GM18951 (cell line): ENCODE data around the gene PPP1CC.
A peak's percentile ranks its signal among the peaks of the same experiment; 100 is the strongest.

ENCODE experiments used
- POLR2A ChIP-seq: IDR thresholded peaks from 4 replicates; pipeline ENCODE4 v1.6.1; 2011; ENCODE audit warnings: mild to moderate bottlenecking; ENCODE audit not compliant: insufficient read length, insufficient read depth; ENCODE audit errors: extremely low read depth
- in situ Hi-C: fragments of 300-500 bp; cut with MboI; formaldehyde crosslinking; loops from one replicate; pipeline ENCODE4 v1.12.0; 2022; ENCODE audit warnings: low sequenced_read_pairs, mixed read lengths, inconsistent platforms; ENCODE audit not compliant: unreplicated experiment

PPP1CC gene

DNA sequence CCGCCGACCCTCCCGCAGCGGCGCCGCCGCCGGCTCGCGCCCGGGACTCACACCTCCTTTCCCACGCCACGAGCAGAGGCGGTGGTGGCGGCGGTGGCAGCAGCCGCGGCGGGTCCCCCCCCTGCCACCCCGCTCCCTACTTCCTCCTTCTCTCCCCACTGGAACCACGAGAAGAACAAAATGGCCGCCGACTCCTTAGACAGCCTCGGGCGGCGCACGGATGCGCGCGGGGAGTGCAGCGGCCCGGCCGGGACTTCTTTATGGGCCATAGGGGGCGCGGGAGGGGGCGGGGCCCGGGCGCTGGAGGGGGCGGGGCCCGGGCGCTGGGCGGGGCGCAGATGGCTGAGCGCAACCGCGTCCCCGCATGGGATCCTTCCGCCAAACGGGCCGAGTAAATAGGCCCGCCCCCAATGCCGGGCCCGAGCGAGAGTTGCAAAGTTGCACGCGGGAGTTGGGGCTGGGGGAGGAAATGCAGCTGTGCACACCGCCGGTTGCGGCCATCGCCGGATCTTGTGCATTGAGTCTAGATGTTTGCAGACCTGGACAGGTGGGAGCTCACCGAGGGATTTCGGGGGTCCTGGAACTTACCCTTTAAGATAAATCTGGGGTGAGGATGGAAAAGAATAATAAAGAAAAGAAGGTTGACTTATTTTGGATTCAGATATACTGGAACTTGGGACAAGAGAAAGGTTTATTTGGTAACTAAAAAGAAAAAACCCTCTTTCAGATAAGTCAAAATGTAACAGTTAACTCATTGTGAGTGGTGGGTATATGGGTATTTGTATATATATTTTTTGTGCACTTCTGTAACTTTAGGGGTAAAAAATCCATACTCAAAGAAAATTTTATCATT is at the start of gene PPP1CC:
TSS of gene PPP1CC (minus strand) at position 174 of the 853 bp plus-strand sequence. CDS start 184 bp downstream, outside the sequence.
- in situ Hi-C loops, result no loop called here
- peak; percentile 87 for TF ChIP-seq POLR2A

DNA sequence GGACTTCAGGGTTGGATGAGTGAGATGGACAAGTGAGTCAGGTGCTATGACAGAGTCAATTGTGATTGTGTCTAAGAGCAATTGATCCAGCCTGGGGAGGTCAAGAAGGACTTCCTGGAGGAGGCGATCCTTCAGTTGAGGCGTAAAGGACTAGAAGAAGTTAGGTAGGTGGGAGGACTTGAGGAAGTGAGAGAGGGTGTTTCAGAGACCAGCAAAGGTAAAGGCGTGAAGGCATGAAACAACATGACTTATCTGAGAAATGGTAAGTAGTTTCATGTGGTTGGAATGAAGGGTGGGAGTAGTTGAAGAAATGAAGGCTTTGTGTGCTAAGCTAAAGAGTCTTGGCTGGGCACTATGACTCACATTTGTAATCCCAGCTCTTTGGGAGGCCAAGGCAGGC is 48.9 kb upstream of the PPP1CC start:
- TF ChIP-seq POLR2A, result no peak
- in situ Hi-C loops, result no loop called here

DNA sequence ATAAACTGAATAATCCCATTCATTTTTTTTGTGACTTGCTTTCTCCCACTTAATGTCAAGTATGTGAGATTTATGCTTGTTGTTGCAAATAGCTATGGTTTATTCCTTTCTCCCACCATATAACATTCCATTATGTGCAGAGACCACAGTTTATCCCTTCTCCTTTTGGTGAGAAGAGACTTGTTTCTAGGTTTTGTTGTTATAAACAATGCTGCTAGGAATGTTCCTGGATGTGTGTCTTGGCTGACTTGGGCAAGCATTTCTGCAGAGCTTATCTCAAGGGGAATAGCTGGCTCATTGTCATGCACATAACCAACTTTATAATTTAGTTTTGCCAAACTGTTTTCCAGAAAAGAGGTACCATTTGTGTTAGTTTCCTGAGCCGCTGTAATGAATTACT is 47.6 kb upstream of the PPP1CC start:
- no peak for TF ChIP-seq POLR2A
- in situ Hi-C loops, result no loop called here

DNA sequence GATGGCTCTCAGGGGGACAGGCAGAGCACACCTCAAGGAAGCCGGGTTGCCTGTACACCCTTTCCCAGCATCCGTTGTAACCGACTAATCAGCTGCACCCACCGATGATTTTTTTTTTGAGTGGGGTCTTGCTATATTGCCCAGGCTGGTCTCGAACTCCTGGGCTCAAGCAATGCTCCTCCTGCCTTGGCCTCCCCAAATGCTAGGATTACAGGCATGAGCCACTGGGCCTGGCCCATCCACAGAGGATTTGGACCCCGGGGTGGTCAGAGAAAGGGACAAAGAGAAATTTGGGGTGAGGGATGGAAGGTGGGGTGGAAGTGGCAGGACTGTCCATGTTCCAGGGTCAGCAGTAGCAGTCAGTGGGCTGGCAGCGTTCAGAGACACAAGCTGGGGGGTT is 43.3 kb upstream of the PPP1CC start:
- in situ Hi-C loops, result no loop called here
- TF ChIP-seq POLR2A, result no peak

DNA sequence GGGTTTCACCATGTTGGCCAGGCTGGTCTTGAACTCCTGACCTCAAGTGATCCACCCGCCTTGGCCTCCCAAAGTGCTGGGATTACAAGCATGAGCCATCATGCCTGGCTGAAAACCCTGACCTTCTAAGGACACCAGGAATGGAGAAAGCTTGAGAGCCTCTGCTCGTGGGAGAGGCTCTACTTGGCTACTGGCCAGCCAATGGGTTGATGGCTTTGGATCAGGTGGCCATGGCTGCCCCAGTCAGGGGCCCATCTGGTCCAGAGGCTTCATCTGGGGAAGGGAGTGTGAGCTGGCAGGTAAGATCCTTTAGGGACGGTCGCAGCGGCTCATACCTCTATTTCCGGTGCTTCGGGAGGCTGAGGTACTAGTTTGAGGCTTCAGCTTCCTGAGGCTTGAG is 42.5 kb upstream of the PPP1CC start:
- in situ Hi-C loops, result no loop called here
- TF ChIP-seq POLR2A, result no peak

DNA sequence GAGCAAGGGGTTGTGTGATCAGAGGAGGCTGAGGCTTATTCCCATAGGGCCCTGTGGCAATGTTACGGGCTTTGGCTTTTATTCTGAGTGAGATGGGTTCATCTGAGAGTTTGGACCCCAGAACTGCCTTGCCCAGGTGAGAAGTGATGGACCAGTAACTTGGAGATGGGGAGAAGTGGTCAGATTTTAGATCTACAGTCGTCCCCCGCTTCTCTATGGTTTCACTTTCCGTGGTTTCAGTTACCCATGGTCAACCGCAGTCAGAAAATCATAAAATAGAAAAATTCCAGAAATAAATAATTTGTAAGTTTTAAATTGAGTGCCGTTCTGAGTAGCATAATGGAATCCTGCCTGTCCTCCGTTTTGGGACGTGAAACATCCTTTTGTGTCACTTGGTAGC is 40.2 kb upstream of the PPP1CC start:
- TF ChIP-seq POLR2A, result no peak
- in situ Hi-C loops, result no loop called here

DNA sequence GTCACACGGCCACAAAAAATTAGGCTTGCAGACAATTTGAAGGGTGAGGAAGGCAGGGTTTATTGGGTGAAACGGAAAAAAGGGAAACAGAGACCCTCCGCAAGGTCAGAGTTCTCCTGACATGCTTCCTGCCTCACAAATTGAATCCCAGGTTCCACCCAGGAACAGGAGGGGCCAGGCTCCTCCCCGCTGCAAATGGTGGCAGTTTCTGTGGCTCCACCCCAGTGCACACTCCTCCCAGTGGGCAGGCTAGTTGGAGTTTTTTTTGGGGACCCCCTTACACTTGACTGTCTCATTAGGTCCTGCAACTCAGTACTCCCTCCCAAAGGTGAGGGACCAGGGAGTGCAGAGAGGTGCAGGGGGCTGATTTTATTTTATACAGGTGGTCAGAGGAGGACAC is 39.4 kb upstream of the PPP1CC start:
- TF ChIP-seq POLR2A, result no peak
- in situ Hi-C loops, result no loop called here

DNA sequence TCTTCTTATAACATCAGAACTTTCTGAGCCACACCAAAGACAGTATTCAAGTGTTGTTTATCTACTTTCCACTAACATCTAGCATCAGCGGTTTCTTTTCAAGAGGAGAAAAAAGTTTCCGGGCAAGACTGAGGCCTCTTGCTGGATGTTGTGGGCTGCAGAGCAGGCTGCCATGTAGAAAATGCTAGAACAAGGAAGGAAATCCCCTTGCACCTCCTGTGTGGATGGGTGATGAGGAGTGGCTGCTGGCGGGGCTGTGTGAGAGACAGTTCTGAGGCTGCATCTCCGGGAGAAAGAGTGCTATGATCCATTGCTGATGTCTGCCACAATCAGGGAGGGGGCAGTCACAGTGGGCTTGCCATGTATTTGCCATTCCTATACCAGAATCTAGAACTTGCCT is 37.8 kb upstream of the PPP1CC start:
- TF ChIP-seq POLR2A, result no peak
- in situ Hi-C loops, result no loop called here

DNA sequence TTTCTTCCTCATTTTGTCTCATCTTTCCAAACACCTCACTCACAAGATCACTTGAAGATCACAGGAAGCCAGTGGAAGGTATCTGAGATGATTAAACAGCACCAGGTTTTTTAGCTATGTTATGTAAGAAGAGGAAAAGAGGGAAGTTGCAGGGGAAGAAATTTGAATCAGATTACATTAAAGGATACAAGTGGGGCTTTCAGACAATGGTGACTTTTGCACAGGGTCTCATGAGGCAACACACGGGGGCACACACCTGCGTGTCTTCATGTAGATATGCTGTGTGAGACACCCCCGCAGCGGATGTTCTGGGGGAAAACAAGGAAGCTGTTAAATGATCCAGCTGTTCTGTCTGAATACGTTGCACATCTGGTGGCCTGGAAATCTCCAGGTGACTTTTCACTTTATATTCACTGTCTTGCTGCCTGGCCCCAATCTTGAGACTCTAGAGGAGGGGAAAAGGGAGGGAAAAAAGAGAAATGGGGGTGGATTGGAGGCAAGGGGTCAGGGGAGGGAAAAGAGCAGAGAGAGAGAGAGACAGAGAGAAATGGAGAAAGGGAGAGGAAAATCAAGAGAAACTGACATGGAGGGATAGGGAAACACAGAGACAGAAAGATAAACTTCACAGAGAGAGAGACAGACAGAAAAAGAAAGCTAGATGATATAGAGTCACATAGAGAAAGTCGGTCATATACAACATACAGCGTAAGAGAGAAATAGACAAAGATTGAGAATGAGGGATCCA is 36.3 kb upstream of the PPP1CC start:
- no peak for TF ChIP-seq POLR2A
- in situ Hi-C loops, result no loop called here

DNA sequence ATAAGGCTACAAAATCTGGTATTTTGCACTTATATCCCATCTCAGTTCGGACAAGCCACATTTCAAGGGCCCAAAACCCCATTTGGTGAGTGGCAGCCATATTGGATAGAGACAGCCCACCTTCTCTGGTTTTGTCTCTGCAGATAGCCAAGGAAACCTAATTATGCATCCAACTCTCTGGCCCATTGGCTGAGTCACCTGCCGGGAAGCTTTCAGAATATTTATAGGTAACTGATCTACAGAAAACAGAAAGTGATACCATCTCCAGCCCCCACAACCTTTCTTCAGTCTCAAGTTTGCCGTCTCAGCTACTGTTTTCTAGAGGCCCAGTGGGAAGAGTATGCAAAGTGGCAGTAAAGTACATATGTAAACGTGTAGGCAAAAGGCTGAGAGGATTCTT is 33.7 kb upstream of the PPP1CC start:
- in situ Hi-C loops, result no loop called here
- TF ChIP-seq POLR2A, result no peak

DNA sequence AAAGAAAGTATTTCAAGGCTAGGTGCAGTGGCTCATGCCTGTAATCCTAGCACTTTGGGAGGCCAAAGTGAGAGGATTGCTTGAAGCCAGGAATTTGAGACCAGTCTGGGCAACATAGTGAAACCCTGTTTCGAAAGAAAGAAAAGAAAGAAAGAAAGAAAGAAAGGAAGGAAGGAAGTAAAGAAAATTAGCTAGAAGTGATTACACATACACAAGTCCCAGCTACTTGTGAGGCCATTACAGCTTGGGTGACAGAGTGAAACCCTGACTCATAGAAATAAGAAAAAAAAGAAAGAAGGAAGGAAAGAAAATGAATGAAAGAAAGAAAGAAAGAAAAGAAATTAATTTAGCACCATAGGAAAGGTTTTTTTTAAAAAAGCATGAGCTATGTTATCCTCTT is 33.3 kb upstream of the PPP1CC start:
- TF ChIP-seq POLR2A, result no peak
- in situ Hi-C loops, result no loop called here

DNA sequence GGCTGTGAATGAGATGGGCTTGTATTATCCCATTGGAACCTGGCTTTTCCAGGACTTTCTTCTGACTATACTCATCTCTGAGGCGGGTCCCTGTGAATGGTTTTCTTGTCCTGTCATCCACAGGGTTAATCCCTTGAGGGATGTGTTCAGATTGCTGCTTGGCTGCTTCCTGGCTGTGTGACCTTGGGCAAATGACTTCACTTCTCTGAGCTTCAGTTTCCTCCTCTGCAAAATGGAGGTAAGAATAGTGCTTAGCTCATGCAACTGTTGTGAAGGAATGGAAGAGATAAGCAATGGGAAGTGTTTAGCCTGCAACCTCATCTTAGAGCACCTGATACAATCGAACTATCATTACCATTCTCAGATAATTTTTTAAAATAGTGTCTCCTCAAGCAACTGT is 32.1 kb upstream of the PPP1CC start:
- TF ChIP-seq POLR2A, result no peak

DNA sequence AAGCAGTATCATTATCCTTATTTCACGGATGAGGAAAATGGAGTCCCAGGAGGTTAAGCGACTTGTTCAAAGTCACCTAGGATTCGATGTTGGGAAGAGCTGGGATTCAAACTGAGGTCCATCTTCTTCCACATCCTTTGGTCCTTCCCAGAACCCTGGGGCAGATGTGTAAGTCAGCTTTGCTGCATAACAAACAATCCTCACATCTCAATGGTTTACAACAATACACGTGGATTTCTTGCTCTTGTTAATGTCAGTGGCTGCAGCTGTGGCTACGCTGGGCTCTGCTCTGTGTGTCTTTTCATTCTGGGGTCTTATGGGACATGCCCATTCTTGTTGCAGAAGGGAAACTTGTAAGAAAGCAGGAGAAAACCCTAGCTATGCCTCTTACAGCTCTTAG is 26.3 kb upstream of the PPP1CC start:
- TF ChIP-seq POLR2A, result no peak
- in situ Hi-C loops, result no loop called here

More for the DNA sequence above, 32.1 kb upstream of the PPP1CC start:
- in situ Hi-C loops, result no loop called here

DNA sequence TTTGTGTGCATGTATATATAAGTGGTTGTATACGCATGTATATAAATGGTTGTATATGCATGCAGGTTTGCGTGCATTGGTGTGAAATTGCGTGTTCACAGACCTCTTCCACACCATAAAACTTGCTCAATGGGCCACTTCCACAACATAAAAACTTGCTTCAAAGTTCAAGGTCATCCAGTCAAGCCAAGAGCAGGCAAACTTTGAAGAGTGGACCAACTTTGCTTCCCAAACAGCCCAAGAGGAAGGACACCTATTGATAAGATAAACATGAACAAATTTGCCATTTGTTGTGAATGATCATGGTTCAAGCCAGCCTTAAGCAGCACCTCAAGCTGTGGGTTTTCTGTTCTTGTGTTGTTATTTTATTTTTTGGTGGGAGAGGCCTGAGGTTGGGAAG is 25.2 kb upstream of the PPP1CC start:
- TF ChIP-seq POLR2A, result no peak
- in situ Hi-C loops, result no loop called here
